Central memory CD8-positive, alpha-beta T cell (primary cell): ENCODE measurements around the gene FCAMR.

ENCODE experiments used
- ATAC-seq: fragments of 150-1000 bp; cut with Tn5 transposase; replicated peaks from 2 replicates; pipeline ENCODE4 v1.10.0; 2022; ENCODE audit warnings: mild to moderate bottlenecking, moderate FRiP score, moderate number of reproducible peaks; ENCODE audit not compliant: poor library complexity, severe bottlenecking; ENCODE audit errors: extremely low read depth
- DNase-seq, 2 donors: peaks; one replicate each; pipeline ENCODE4 v3.0.0; 2021; ENCODE audit warnings: low spot score in 2 of 2
- H3K27ac Mint-ChIP-seq: one replicate; pipeline ENCODE4 v1.8.0; 2022; ENCODE audit warnings: low read depth, mild to moderate bottlenecking, moderate library complexity, mixed read lengths
- H3K27me3 Mint-ChIP-seq: one replicate; pipeline ENCODE4 v1.8.0; 2022; ENCODE audit warnings: mixed read lengths
- H3K36me3 Mint-ChIP-seq: one replicate; pipeline ENCODE4 v1.8.0; 2022; ENCODE audit warnings: mild to moderate bottlenecking, moderate library complexity, mixed read lengths; ENCODE audit not compliant: insufficient read depth
- H3K4me1 Mint-ChIP-seq: one replicate; pipeline ENCODE4 v1.8.0; 2022; ENCODE audit warnings: mixed read lengths
- H3K4me3 Mint-ChIP-seq: one replicate; pipeline ENCODE4 v1.8.0; 2022; ENCODE audit warnings: mild to moderate bottlenecking, moderate library complexity, mixed read lengths
- H3K9me3 Mint-ChIP-seq: one replicate; pipeline ENCODE4 v1.8.0; 2022; ENCODE audit warnings: mixed read lengths

The FCAMR gene

DNA sequence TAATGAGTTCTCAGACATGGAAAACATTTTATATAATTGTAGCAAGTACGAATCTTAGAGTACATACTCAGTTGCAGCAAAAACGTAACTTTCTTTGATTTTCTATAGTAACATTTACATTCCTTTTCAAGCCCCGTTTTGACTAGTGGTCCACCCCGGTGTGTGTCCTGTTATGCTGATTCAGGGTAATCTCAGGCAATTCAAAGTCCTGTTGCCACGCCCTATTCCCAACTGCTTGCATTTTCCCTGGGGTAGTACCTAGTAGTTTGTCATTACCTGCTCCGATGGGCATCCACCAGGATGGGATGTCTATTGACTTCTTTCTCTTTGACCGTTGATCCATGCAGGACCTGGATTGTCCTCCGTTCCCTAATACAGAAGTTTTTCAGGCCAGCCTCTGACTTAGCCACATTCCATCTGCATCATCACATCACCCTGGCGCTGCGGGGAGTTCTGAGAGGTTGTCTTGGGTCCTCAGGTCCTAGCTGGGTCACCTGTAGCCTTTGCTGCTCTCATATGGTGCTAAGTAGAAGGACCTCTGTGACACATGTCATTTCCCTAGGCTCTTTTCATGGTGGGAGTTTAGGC, 15.0 kb upstream of the FCAMR start:
- no peaks in the 10 kb centered on the region for H3K4me1 Mint-ChIP-seq
- H3K27ac Mint-ChIP-seq, result no peak overlapping the region
- H3K36me3 Mint-ChIP-seq, result peaks cover 3% of the 10 kb centered on the region
- no peak for DNase-seq
- peaks cover 57% of the 10 kb centered on the region for H3K27me3 Mint-ChIP-seq
- H3K9me3 Mint-ChIP-seq, result no peaks in the 10 kb centered on the region
- H3K4me3 Mint-ChIP-seq, result no peak overlapping the region
- ATAC-seq, result no peak

DNA sequence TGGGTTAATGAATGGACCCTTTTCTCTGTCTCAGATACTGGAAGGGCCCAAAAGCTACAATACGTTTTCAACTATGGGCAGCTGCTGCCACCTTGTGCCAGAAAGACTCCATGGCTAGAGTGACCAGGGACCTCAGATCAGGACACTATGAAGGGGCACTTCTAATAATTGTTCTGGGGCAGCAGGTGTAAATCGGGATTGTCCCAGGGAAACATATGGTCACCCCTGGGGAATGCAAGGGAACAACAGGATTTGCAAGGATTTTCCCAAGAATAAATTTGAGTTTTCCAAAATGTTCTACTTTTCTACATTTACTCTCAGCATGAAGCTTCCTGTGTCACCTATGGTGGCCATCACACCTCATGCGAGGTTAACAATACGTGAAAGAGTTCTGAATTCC, 12.0 kb upstream of the FCAMR start:
- Mint-ChIP-seq H3K27ac (no peak overlapping the region), H3K36me3 (peaks cover 3% of the 10 kb centered on the region), H3K27me3 (peaks cover 32% of the 10 kb centered on the region), H3K4me1 (no peaks in the 10 kb centered on the region), H3K9me3 (no peaks in the 10 kb centered on the region), H3K4me3 (no peak overlapping the region)
- ATAC-seq (no peak), DNase-seq (peak; percentile 42 to 47)

DNA sequence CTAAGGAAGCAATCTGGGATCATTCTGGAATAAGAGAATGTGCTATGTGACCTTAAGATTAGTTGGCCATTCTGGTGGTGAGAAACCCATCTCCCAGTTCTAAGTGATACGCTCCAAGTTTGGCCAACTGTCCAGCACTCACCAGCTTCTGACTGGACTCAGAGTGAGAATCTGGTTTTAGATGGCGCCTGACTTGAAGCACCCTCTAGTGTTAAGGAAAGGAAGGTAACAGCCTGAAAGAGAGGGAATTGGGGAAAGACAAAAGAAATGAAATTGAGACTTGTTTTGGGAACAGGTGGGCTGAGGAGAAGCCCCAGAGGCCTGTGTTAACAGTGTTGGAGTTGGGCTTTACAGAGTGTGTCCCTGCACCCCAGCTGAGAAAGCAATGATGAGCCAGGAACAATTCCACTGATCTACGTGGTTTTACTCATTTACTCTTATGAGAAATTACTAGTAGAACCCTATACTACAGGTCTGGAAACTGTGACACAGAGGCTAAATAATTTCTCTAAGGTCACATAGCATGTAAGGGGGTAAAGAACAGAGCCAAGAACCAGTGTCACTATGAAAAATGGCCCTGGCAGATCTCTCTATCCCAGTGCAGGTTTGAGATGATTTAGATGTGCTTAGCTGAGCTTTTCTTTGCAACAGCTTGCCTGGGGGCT, 9.3 kb upstream of the FCAMR start:
- ATAC-seq (no peak), DNase-seq (no peak)
- Mint-ChIP-seq H3K27ac (no peak overlapping the region), H3K27me3 (peaks cover 9% of the 10 kb centered on the region), H3K4me3 (no peak overlapping the region), H3K4me1 (no peaks in the 10 kb centered on the region), H3K9me3 (no peaks in the 10 kb centered on the region), H3K36me3 (peaks cover 1% of the 10 kb centered on the region)

DNA sequence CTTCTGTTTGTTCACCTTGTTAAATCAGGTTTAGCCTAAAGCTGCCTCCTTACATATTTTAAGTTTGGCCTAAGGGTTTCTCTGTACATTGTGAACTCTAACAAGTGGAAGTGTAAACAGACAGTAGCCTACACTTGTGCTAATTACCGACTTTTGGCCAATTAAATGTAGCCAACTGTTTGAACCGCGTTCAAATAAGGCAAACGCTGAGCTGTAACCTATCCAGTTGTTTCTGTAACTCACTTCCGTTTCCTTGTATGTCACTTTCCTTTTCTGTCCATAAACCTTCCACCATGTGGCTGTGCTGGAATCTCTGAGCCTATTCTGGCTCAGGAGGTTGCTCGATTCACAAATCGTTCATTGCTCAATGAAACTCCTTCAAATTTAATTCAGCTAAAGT, 8.0 kb upstream of the FCAMR start:
- no peak overlapping the region for H3K27ac Mint-ChIP-seq
- peaks cover under 1% of the 10 kb centered on the region for H3K27me3 Mint-ChIP-seq
- H3K4me1 Mint-ChIP-seq, result no peaks in the 10 kb centered on the region
- no peak for DNase-seq
- H3K36me3 Mint-ChIP-seq, result peaks cover 1% of the 10 kb centered on the region
- ATAC-seq, result no peak
- H3K4me3 Mint-ChIP-seq, result no peak overlapping the region
- no peaks in the 10 kb centered on the region for H3K9me3 Mint-ChIP-seq

DNA sequence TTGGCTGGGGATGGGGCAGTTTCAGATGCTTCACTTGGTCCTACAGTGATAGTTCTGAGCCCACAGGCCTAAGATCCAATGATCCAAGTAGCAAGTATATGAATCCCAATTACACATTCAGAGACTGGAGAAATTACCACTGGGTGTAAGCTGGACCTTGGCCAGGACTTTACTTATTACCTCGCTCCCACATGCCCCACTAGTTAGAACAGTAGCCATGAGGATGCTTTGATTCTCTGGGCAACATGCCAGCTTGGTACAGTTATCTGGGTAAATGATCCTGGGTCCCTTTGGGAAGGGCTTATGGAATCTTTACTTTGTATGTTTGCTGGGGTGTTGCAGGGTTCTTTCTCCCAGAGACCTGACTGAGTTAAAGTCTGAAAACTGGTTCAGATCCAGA, 5.0 kb upstream of the FCAMR start:
- Mint-ChIP-seq H3K4me3 (no peak overlapping the region), H3K27me3 (peaks cover 14% of the 10 kb centered on the region)
- no peak for ATAC-seq

DNA sequence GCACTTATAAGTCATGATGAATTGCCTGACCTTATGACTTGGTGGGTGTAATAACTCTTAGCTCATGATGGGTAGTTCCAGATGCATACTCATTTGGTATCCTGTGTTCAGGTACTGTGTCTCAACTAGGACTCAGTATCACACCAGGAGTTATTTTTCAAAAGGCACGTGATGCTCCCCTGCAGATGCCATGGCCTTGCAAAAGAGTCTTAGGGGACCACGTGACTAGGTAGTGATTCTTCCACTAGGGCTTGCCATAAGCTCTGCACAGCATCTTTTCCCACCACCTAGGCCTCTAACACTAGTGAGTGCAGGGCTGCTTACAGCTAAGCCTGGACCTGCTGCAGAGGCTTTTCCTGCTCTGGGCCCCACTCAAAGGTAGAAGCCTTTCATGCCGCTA, 3.9 kb upstream of the FCAMR start:
- peaks cover 1% of the 10 kb centered on the region for H3K36me3 Mint-ChIP-seq
- peaks cover 26% of the 10 kb centered on the region for H3K27me3 Mint-ChIP-seq
- H3K9me3 Mint-ChIP-seq, result no peaks in the 10 kb centered on the region
- ATAC-seq, result no peak
- H3K4me3 Mint-ChIP-seq, result no peak overlapping the region
- no peak overlapping the region for H3K27ac Mint-ChIP-seq
- DNase-seq, result no peak
- H3K4me1 Mint-ChIP-seq, result peaks cover 5% of the 10 kb centered on the region

More for the DNA sequence above, 5.0 kb upstream of the FCAMR start:
- Mint-ChIP-seq H3K36me3 (peaks cover 1% of the 10 kb centered on the region), H3K4me1 (no peaks in the 10 kb centered on the region), H3K27ac (no peak overlapping the region), H3K9me3 (no peaks in the 10 kb centered on the region)
- no peak for DNase-seq

DNA sequence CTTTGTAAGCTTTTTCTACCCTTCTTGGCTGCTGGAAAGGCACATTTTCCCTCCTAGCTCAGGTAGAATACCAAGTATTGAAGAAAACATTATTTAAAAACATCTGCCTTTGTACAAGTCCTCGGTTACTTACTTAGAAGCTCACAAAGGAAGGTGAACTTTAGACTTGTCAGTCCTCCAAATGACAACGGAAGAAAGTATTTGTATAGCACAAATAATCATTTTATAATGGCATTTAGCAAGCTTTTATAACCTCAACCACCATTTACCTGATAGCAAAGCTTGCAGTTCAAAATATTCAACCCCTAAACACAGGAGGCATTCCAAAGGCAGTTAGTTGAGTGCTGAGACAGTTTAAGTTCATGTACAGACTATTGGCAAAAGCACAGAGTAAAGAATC, 2.5 kb upstream of the FCAMR start:
- no peak overlapping the region for H3K27ac Mint-ChIP-seq
- peaks cover 8% of the 10 kb centered on the region for H3K4me1 Mint-ChIP-seq
- DNase-seq (no peak), ATAC-seq (no peak)
- H3K4me3 Mint-ChIP-seq, result no peak overlapping the region
- no peaks in the 10 kb centered on the region for H3K9me3 Mint-ChIP-seq
- H3K36me3 Mint-ChIP-seq, result no peaks in the 10 kb centered on the region
- peaks cover 34% of the 10 kb centered on the region for H3K27me3 Mint-ChIP-seq

DNA sequence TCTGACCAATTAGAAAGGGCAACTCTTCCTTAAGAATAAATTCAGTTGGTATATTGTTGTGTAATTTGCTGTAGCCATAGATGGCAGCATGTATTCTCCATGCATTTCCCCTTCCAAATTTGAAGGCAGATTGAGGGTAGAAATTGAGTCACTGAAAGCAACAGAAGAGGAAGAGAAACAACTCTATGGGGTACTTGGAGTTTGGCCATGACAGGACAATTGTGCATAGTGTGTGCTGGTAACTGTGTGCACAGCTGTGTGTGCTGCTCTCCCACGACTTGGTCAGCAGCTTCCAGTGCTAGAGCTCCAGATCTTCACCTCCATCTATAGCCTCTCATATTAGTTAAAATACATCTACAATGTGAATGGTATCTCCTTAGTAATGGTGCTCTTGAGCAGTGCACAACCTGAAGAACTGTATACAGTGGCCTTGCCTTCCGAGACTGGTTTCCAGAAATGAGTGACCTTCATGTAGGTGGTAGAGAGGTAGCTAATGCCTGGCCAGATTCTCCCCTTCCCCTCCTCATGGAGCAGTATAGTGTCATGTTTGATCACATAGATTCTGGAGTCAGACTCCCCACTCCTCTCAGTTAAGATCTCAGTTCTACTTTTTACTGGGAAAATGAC, 882 bp upstream of the FCAMR start:
- H3K27ac Mint-ChIP-seq, result no peak overlapping the region
- peaks cover 39% of the 10 kb centered on the region for H3K27me3 Mint-ChIP-seq
- no peak overlapping the region for H3K4me3 Mint-ChIP-seq
- no peak for ATAC-seq
- peaks cover 15% of the 10 kb centered on the region for H3K4me1 Mint-ChIP-seq
- no peaks in the 10 kb centered on the region for H3K9me3 Mint-ChIP-seq
- no peak for DNase-seq
- peaks cover 2% of the 10 kb centered on the region for H3K36me3 Mint-ChIP-seq

DNA sequence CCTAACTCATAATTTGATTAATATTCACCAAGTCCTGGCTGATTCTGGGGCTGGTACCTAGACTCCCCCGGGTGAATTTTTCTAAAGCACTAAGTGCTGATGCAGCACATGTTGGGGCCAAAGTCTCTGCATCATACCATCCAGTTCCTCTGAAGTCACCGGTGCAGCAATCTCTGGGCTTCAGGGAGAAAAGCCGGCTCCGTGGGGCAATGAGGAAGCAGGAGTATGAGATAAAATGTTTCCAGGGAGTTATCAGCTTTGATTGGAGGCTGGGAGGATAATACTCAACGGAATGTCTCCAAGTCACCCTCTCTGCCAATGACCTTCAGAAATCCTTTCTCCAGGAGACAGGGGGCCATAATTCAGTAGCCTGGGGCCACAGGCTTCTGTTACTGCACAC, 1.2 kb downstream of the FCAMR start:
- Mint-ChIP-seq H3K36me3 (peaks cover 2% of the 10 kb centered on the region), H3K27me3 (peaks cover 39% of the 10 kb centered on the region), H3K27ac (no peak overlapping the region), H3K9me3 (no peaks in the 10 kb centered on the region), H3K4me3 (no peak overlapping the region), H3K4me1 (peaks cover 15% of the 10 kb centered on the region)
- no peak for ATAC-seq
- no peak for DNase-seq

DNA sequence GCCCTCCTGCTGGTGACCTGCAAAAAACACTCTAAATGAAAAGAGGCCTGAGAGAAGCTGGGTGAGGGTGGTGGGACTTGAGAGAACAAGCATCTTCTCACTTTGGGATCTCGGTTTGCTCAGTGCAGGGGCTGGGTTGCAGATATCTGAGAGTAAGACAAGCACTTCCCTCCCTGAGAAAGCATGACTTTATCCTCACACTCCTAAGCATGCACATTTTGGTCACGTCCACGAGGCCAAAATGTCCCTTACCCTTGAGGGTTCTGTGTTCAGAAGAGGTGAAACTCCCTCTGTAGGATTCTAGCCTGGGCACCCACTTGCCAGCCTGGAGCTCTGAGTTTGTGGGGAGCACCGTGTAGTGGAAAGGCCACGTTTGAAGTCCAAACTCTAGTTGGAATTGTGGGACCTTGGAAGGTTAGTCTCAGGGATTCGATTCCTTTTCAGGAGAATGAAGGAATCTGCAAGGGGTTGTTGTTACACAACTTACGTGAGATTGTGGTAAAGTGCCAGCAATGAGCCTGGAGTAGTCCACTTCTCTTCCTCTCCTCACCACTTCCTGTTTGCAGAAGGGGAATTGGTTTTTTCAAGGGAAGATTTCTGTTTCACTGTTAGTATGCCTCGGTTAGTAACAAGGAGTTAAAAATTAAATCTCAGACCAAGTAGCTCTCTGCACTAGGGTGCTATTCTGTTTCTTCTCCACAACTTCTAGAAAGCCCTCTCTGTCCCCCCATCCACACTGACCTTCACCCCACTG, 3.0 kb downstream of the FCAMR start:
- Mint-ChIP-seq H3K36me3 (peaks cover 2% of the 10 kb centered on the region), H3K27me3 (peaks cover 39% of the 10 kb centered on the region), H3K4me3 (no peak overlapping the region), H3K9me3 (no peaks in the 10 kb centered on the region), H3K27ac (no peak overlapping the region), H3K4me1 (peaks cover 21% of the 10 kb centered on the region)
- DNase-seq (no peak), ATAC-seq (peak; percentile 36)

DNA sequence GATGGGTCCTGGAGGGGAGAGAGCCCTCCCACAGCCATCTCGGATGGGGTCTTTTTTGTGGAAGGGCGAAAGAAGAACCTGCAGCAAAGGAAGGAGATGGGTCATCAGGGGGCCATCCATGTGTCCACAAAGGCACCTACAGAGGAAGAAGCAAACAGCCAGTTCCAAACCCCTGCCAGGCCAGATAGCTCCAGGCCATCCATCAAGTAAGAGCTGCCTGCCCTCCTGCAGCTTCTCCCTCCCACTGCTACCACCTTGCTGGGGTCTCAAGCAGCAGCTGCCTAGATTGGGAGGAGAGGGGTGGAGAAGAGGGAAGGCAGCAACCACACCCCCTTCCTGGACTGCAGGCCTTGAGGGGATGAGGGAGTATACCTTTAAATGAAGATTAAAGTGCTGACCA, 4.5 kb downstream of the FCAMR start:
- Mint-ChIP-seq H3K4me3 (no peak overlapping the region), H3K4me1 (peaks cover 26% of the 10 kb centered on the region), H3K36me3 (peaks cover 2% of the 10 kb centered on the region), H3K27ac (no peak overlapping the region), H3K9me3 (no peaks in the 10 kb centered on the region), H3K27me3 (peaks cover 29% of the 10 kb centered on the region)
- DNase-seq (no peak), ATAC-seq (no peak)

DNA sequence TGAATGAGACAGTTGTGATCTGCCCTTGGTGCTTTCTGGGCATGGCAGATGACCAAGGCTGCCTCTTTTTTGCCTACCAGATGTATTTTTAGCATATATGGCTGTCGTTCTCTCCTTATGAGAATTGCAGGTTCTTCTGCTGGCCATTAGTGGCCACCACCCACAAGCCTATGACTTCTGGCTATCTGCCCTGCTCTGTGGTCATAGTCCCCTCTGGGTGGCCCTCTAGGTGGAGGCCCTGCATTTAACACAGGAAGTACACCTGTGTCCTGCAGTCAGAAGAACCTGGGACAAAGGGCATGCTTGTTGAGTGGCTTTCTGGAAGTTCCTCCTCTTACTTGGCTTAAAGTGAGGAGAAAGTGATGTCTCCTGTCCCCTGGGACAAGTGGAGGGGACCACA, 6.5 kb downstream of the FCAMR start:
- H3K27me3 Mint-ChIP-seq, result peaks cover 10% of the 10 kb centered on the region
- ATAC-seq, result no peak

More for the DNA sequence above, 6.5 kb downstream of the FCAMR start:
- Mint-ChIP-seq H3K4me3 (no peak overlapping the region), H3K9me3 (no peaks in the 10 kb centered on the region), H3K27ac (no peak overlapping the region), H3K36me3 (peaks cover 5% of the 10 kb centered on the region), H3K4me1 (peaks cover 21% of the 10 kb centered on the region)
- no peak for DNase-seq
